HFFc6 (cell line): Measurements from ENCODE around the gene ULBP3. TPM values are rescaled to one million over a fixed set of nuclear protein-coding genes. Genes with fewer than 3 reads are reported as not detected.

Source experiments
- DNase-seq: peaks from one replicate; pipeline ENCODE4 v3.0.0-alpha.2; 2018
- H3K27ac Mint-ChIP-seq: 2 replicates; pipeline ENCODE4 v1.8.0; 2020; ENCODE audit warnings: mild to moderate bottlenecking, mixed read lengths
- H3K27me3 Mint-ChIP-seq: 2 replicates; pipeline ENCODE4 v1.8.0; 2021; ENCODE audit warnings: mild to moderate bottlenecking, moderate library complexity, mixed read lengths; ENCODE audit not compliant: insufficient read depth
- H3K36me3 Mint-ChIP-seq: 2 replicates; pipeline ENCODE4 v1.8.0; 2021; ENCODE audit warnings: low read depth, mixed read lengths
- H3K4me1 Mint-ChIP-seq: 2 replicates; pipeline ENCODE4 v1.8.0; 2020; ENCODE audit warnings: low read depth, mixed read lengths
- H3K4me3 Mint-ChIP-seq: 2 replicates; pipeline ENCODE4 v1.8.0; 2020; ENCODE audit warnings: mild to moderate bottlenecking, moderate library complexity, mixed read lengths
- H3K9me3 Mint-ChIP-seq: 2 replicates; pipeline ENCODE4 v1.8.0; 2020; ENCODE audit warnings: mild to moderate bottlenecking, mixed read lengths
- CTCF ChIP-seq: fragments of 200-600 bp; sonication (generic); IDR thresholded peaks from 2 replicates; pipeline ENCODE4 v1.5.0; 2021; ENCODE audit warnings: antibody characterized with exemption, mild to moderate bottlenecking
- total RNA-seq, 6 experiments: library from RNA; stranded (reverse); fragmentation: NEBNext Ultra II Directional; extraction: Animal tissue kit (Norgen Biotek cat#: 25700); gene quantifications; 2 replicates in 1 of 6; 3 replicates in 5 of 6; pipeline ENCODE4 v1.2.3, GENCODE V29; 2021

Gene ULBP3
- total RNA-seq, 6 experiments from 2014 or later = 11.2 to 15.8 (median 12.7) TPM

- no peak for DNase-seq
- no peak overlapping the region for H3K27ac Mint-ChIP-seq
- peaks cover 12% of the 10 kb centered on the region; the same call in 1 of the 2 replicates for H3K9me3 Mint-ChIP-seq
- H3K27me3 Mint-ChIP-seq = peaks cover 65% of the 10 kb centered on the region
- no peak overlapping the region for H3K4me3 Mint-ChIP-seq
- no peak for TF ChIP-seq CTCF
- no peaks in the 10 kb centered on the region for H3K36me3 Mint-ChIP-seq
- H3K4me1 Mint-ChIP-seq = peaks cover 7% of the 10 kb centered on the region
These were observed 38.3 kb downstream of the ULBP3 start for GRCh38 chr6:150030611-150031010.

GRCh38 chr6:150029749-150030148 lies 39.2 kb downstream of the ULBP3 start:
- no peak for DNase-seq
- H3K4me1 Mint-ChIP-seq = peaks cover 14% of the 10 kb centered on the region
- no peak overlapping the region for H3K27ac Mint-ChIP-seq
- no peak overlapping the region for H3K4me3 Mint-ChIP-seq
- H3K36me3 Mint-ChIP-seq = no peaks in the 10 kb centered on the region
- H3K9me3 Mint-ChIP-seq = peaks cover 12% of the 10 kb centered on the region; the same call in 1 of the 2 replicates
- no peak for TF ChIP-seq CTCF
- H3K27me3 Mint-ChIP-seq = peaks cover 61% of the 10 kb centered on the region

GRCh38 chr6:150029276-150029675 lies 39.6 kb downstream of the ULBP3 start:
- no peaks in the 10 kb centered on the region for H3K36me3 Mint-ChIP-seq
- peaks cover 59% of the 10 kb centered on the region for H3K27me3 Mint-ChIP-seq
- H3K4me3 Mint-ChIP-seq = no peak overlapping the region
- DNase-seq = no peak
- H3K27ac Mint-ChIP-seq = no peak overlapping the region
- H3K4me1 Mint-ChIP-seq = peaks cover 14% of the 10 kb centered on the region
- H3K9me3 Mint-ChIP-seq = peaks cover 7% of the 10 kb centered on the region; the same call in 1 of the 2 replicates
- no peak for TF ChIP-seq CTCF

- Mint-ChIP-seq H3K27me3 (peaks cover 59% of the 10 kb centered on the region), H3K4me1 (peaks cover 14% of the 10 kb centered on the region), H3K36me3 (no peaks in the 10 kb centered on the region), H3K4me3 (no peak overlapping the region), H3K27ac (no peak overlapping the region), H3K9me3 (peaks cover 2% of the 10 kb centered on the region; the same call in 1 of the 2 replicates)
- no peak for TF ChIP-seq CTCF
- no peak for DNase-seq
These were observed 40.1 kb downstream of the ULBP3 start for GRCh38 chr6:150028799-150029198.

GRCh38 chr6:150027806-150028565 lies 40.9 kb downstream of the ULBP3 start:
- peaks cover 59% of the 10 kb centered on the region for H3K27me3 Mint-ChIP-seq
- H3K36me3 Mint-ChIP-seq = no peaks in the 10 kb centered on the region
- H3K4me1 Mint-ChIP-seq = peaks cover 10% of the 10 kb centered on the region
- H3K4me3 Mint-ChIP-seq = no peak overlapping the region
- no peak for DNase-seq
- no peak for TF ChIP-seq CTCF
- H3K27ac Mint-ChIP-seq = no peak overlapping the region
- no peaks in the 10 kb centered on the region for H3K9me3 Mint-ChIP-seq
